ENCODE measurements around the gene POTEI. TPM values are rescaled to one million over a fixed set of nuclear protein-coding genes. Genes with fewer than 3 reads are reported as not detected.
"Not testable (repeated sequence)": the region's sequence is repeated elsewhere in the genome, so short reads cannot be mapped to it uniquely, and the experiment has no call there.

POTEI gene
- total RNA-seq, 1 donor from 2014 or later: under 0.01 TPM

- not testable (repeated sequence) for FAIRE-seq; DNase-seq (ENCODE audit: low spot score in 2 of 2)
These were observed 1.9 kb upstream of the POTEI start for GRCh38 chr2:130510807-130511746.

- FAIRE-seq; DNase-seq (ENCODE audit: low spot score in 2 of 2): not testable (repeated sequence)
These were observed 18.1 kb downstream of the POTEI start for GRCh38 chr2:130491073-130491472.

- not testable (repeated sequence) for FAIRE-seq; DNase-seq (ENCODE audit: low spot score in 2 of 2)
These were observed 53.7 kb downstream of the POTEI start for GRCh38 chr2:130455413-130455812.

GRCh38 chr2:130454712-130455083 is 54.4 kb downstream of the POTEI start:
- DNase-seq (ENCODE audit: low spot score in 2 of 2): not testable (repeated sequence)

GRCh38 chr2:130453955-130454711 is 55.0 kb downstream of the POTEI start:
- FAIRE-seq; DNase-seq (ENCODE audit: low spot score in 2 of 2): not testable (repeated sequence)

More at GRCh38 chr2:130454712-130455083, 54.4 kb downstream of the POTEI start:
- not testable (repeated sequence) for FAIRE-seq

- FAIRE-seq; DNase-seq (ENCODE audit: low spot score in 2 of 2): not testable (repeated sequence)
These were observed 56.2 kb downstream of the POTEI start for GRCh38 chr2:130452897-130453296.

GRCh38 chr2:130451823-130452222 is 57.3 kb downstream of the POTEI start:
- DNase-seq (ENCODE audit: low spot score in 2 of 2); FAIRE-seq: not testable (repeated sequence)

GRCh38 chr2:130451278-130451677 is 57.9 kb downstream of the POTEI start:
- FAIRE-seq; DNase-seq (ENCODE audit: low spot score in 2 of 2): not testable (repeated sequence)

GRCh38 chr2:130450366-130450765 is 58.8 kb downstream of the POTEI start:
- not testable (repeated sequence) for FAIRE-seq; DNase-seq (ENCODE audit: low spot score in 2 of 2)

GRCh38 chr2:130427631-130428030 is 81.5 kb downstream of the POTEI start:
- FAIRE-seq; DNase-seq (ENCODE audit: low spot score in 2 of 2): not testable (repeated sequence)

- not testable (repeated sequence) for DNase-seq (ENCODE audit: low spot score in 2 of 2); FAIRE-seq
These were observed 90.3 kb downstream of the POTEI start for GRCh38 chr2:130418845-130419244.

- not testable (repeated sequence) for FAIRE-seq; DNase-seq (ENCODE audit: low spot score in 2 of 2)
These were observed 92.4 kb downstream of the POTEI start for GRCh38 chr2:130416693-130417092.

Small RNA genes lying within 50 kb of the gene (small RNA-seq; reads per million reads assigned to genes)
- gene RF00017 (not detected), gene RNU6-473P (not detected)

Other genes with a start within 250 kb of the POTEI start
- gene IMP4, start 166.4 kb downstream of the POTEI start, total RNA-seq: 37.5 TPM
- gene PTPN18, start 153.3 kb downstream of the POTEI start, total RNA-seq: 11.8 TPM
- gene CFC1B, start 11.9 kb upstream of the POTEI start, total RNA-seq: 0.82 TPM
- 0.41 TPM for gene CFC1, start 90.2 kb upstream of the POTEI start, total RNA-seq
- not detected for gene POTEJ, start 102.1 kb upstream of the POTEI start, total RNA-seq
- gene GPR148, start 219.7 kb upstream of the POTEI start, total RNA-seq: not detected
- 44.0 TPM for gene AMER3, start 246.2 kb upstream of the POTEI start, total RNA-seq